GM08714 (cell line): ENCODE results near the gene OCA2.

ENCODE experiments used
- H3K4me3 ChIP-seq: fragments of 200-500 bp; sonication (Bioruptor generic); 2 replicates; pipeline ENCODE4 v1.5.1; 2014; ENCODE audit warnings: mild to moderate bottlenecking, low read length, inconsistent platforms
- ZNF274 ChIP-seq: IDR thresholded peaks from 2 replicates; pipeline ENCODE4 v1.6.1; 2012; ENCODE audit warnings: mild to moderate bottlenecking, low read depth, low read length

OCA2 gene

GRCh38 chr15:28101201-28101600 lies 2.1 kb upstream of the OCA2 start:
- H3K4me3 ChIP-seq: no peak overlapping the region
- TF ChIP-seq ZNF274: no peak

- H3K4me3 ChIP-seq: no peak overlapping the region
- TF ChIP-seq ZNF274: no peak
Measured at GRCh38 chr15:28100516-28101195, 1.5 kb upstream of the OCA2 start.

GRCh38 chr15:28099555-28100140 lies 533 bp upstream of the OCA2 start:
- no peak overlapping the region for H3K4me3 ChIP-seq
- TF ChIP-seq ZNF274: no peak

GRCh38 chr15:28098360-28098765 lies 752 bp downstream of the OCA2 start:
- H3K4me3 ChIP-seq: no peak overlapping the region
- TF ChIP-seq ZNF274: no peak

- no peak overlapping the region for H3K4me3 ChIP-seq
- TF ChIP-seq ZNF274: no peak
Measured at GRCh38 chr15:28097656-28098359, 1.3 kb downstream of the OCA2 start.

- no peak for TF ChIP-seq ZNF274
Measured at GRCh38 chr15:28096670-28097431, 2.3 kb downstream of the OCA2 start.

GRCh38 chr15:28096411-28096669 lies 2.8 kb downstream of the OCA2 start:
- H3K4me3 ChIP-seq: peak overlapping the region; percentile 46; the same call in 1 of the 2 replicates
- no peak for TF ChIP-seq ZNF274

More at GRCh38 chr15:28096670-28097431, 2.3 kb downstream of the OCA2 start:
- H3K4me3 ChIP-seq: peak overlapping the region; percentile 46; the same call in 1 of the 2 replicates

GRCh38 chr15:28094732-28095521 lies 4.2 kb downstream of the OCA2 start:
- TF ChIP-seq ZNF274: no peak
- no peak overlapping the region; the same call in 1 of the 2 replicates for H3K4me3 ChIP-seq

- H3K4me3 ChIP-seq: no peak overlapping the region
- TF ChIP-seq ZNF274: no peak
Measured at GRCh38 chr15:28093752-28094535, 5.2 kb downstream of the OCA2 start.

GRCh38 chr15:28091313-28091712 lies 7.8 kb downstream of the OCA2 start:
- H3K4me3 ChIP-seq: no peak overlapping the region
- no peak for TF ChIP-seq ZNF274

- no peak for TF ChIP-seq ZNF274
- H3K4me3 ChIP-seq: no peak overlapping the region
Measured at GRCh38 chr15:28086175-28086703, 12.9 kb downstream of the OCA2 start.

- no peak overlapping the region for H3K4me3 ChIP-seq
- no peak for TF ChIP-seq ZNF274
Measured at GRCh38 chr15:28085489-28086174, 13.5 kb downstream of the OCA2 start.
